Tibial nerve (tissue), 4 donors: ENCODE measurements around the gene CSE1L. TPM values are rescaled to one million over a fixed set of nuclear protein-coding genes. Genes with fewer than 3 reads are reported as not detected.

Experiments used
- DNase-seq, 2 donors: peaks; one replicate each; pipeline ENCODE4 v3.0.0-alpha.2; 2019; ENCODE audit warnings: low spot score in 2 of 2
- H3K27ac ChIP-seq, 4 donors: fragments of 200-600 bp; sonication (generic) in 3 of 4; one replicate each; pipeline ENCODE4 v1.5.1; 2017 to 2019; ENCODE audit warnings: mild to moderate bottlenecking in 1 of 4
- H3K27me3 ChIP-seq, 2 donors: fragments of 200-600 bp; sonication (generic) in 1 of 2; one replicate each; pipeline versions ENCODE4 v1.5.1 to v1.6.0; 2017 to 2019
- H3K36me3 ChIP-seq, 3 donors: fragments of 200-600 bp; sonication (generic); one replicate each; pipeline ENCODE4 v1.5.1; 2018 to 2019
- H3K4me1 ChIP-seq, 4 donors: fragments of 200-600 bp; sonication (generic) in 3 of 4; one replicate each; pipeline ENCODE4 v1.5.1; 2017 to 2019
- H3K4me3 ChIP-seq, 4 donors: fragments of 200-600 bp; sonication (generic) in 3 of 4; one replicate each; pipeline ENCODE4 v1.5.1; 2017 to 2019; ENCODE audit warnings: mild to moderate bottlenecking in 1 of 4, moderate library complexity in 1 of 4
- H3K9me3 ChIP-seq, 4 donors: fragments of 200-600 bp; sonication (generic) in 3 of 4; one replicate each; pipeline ENCODE4 v1.5.1; 2017 to 2019
- EP300 ChIP-seq, 2 donors: sonication (generic); formaldehyde crosslinking; IDR thresholded peaks; one replicate each; pipeline ENCODE4 v1.6.1; 2017; ENCODE audit warnings: antibody characterized with exemption in 2 of 2, mild to moderate bottlenecking in 1 of 2
- POLR2A ChIP-seq, 2 donors: fragments of 450-650 bp; IDR thresholded peaks; one replicate each; pipeline ENCODE4 v1.6.1; 2017; ENCODE audit warnings: antibody characterized with exemption in 2 of 2, mild to moderate bottlenecking in 2 of 2, moderate library complexity in 2 of 2
- WGBS, 2 donors: methylation state at CpG; one replicate each; pipeline ENCODE4 v1.1.5; 2018; 5-methylcytosine and 5-hydroxymethylcytosine counted together
- small RNA-seq: library from RNA; depleted of rRNA; stranded (forward); fragments of <200 nt; gene quantifications from one replicate; pipeline ENCODE3, GENCODE V24; 2016
- total RNA-seq, 4 donors: library from RNA; depleted of rRNA; stranded (reverse); fragments of >200 nt; gene quantifications; one replicate each; pipeline ENCODE4 v1.1.0, GENCODE V29; 2016
- TF ChIP-seq, protein P1 (sequence below), 5 experiments: fragments of 200-600 bp in 3 of 5; fragments of 450-650 bp in 2 of 5; sonication (generic) in 3 of 5; IDR thresholded peaks; one replicate each; pipeline ENCODE4 v1.5.1; 2016 to 2019; ENCODE audit warnings: antibody characterized with exemption in 5 of 5, mild to moderate bottlenecking in 3 of 5, moderate library complexity in 2 of 5

CSE1L gene
- total RNA-seq, 4 donors from 2014 or later: 23.9 to 42.0 (median 38.5) TPM

DNA sequence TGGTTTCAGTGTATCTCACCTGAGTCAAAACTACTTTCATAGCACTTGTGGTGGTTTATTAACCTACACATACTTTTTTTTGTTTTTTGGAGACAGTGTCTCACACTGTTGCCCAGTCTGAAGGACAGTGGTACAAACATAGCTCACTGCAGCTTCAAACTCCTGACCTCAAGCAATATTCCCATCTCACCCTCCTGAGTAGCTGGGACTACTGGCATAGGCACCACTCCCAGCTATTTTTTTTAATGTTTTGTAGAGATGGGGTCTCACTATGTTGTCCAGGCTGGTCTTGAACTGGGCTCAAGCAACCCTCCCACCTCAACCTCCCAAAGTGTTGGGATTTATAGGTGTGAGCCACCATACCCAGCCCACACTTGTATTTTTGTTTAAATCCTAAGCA lies 92.3 kb downstream of the CSE1L start:
- no peak overlapping the region for H3K27ac ChIP-seq
- TF ChIP-seq, protein P1, sequence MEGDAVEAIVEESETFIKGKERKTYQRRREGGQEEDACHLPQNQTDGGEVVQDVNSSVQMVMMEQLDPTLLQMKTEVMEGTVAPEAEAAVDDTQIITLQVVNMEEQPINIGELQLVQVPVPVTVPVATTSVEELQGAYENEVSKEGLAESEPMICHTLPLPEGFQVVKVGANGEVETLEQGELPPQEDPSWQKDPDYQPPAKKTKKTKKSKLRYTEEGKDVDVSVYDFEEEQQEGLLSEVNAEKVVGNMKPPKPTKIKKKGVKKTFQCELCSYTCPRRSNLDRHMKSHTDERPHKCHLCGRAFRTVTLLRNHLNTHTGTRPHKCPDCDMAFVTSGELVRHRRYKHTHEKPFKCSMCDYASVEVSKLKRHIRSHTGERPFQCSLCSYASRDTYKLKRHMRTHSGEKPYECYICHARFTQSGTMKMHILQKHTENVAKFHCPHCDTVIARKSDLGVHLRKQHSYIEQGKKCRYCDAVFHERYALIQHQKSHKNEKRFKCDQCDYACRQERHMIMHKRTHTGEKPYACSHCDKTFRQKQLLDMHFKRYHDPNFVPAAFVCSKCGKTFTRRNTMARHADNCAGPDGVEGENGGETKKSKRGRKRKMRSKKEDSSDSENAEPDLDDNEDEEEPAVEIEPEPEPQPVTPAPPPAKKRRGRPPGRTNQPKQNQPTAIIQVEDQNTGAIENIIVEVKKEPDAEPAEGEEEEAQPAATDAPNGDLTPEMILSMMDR (IDR thresholded peaks at IDR 0.05): no peak
- TF ChIP-seq EP300 (IDR thresholded peaks at IDR 0.05): no peak
- no peak for TF ChIP-seq POLR2A (IDR thresholded peaks at IDR 0.05)
- no peaks in the 10 kb centered on the region for H3K9me3 ChIP-seq
- DNase-seq: no peak
- peaks cover 0 to 11% (median 0%) of the 10 kb centered on the region in 4 donors for H3K4me1 ChIP-seq
- peaks cover 0 to 51% (median 0%) of the 10 kb centered on the region in 3 donors for H3K36me3 ChIP-seq
- no peaks in the 10 kb centered on the region for H3K27me3 ChIP-seq
- no peak overlapping the region for H3K4me3 ChIP-seq

DNA sequence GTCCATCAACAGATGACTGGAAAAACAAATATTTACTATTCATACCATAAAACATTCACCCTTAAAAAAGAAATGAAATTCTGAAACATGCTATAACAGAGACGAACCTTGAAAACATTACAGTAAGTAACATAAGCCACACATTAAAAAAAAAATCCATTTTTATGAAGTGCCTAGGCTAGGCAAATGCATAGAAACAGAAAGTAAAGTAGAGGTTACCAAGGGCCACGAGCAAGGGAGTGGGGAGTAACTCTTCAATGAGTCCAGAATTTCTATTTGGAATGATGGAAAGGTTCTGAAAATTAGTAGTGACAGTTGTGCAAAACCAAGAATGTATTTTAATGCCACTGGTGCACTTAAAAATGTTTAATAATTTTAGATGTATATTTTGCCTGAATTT lies 94.3 kb downstream of the CSE1L start:
- Histone ChIP-seq H3K4me3 (no peak overlapping the region), H3K27me3 (no peaks in the 10 kb centered on the region), H3K9me3 (no peaks in the 10 kb centered on the region), H3K36me3 (peaks cover 0 to 33% (median 0%) of the 10 kb centered on the region in 3 donors), H3K4me1 (peaks cover 0 to 7% (median 0%) of the 10 kb centered on the region in 4 donors), H3K27ac (no peak overlapping the region)
- WGBS, 2 donors: 57 to 59% methylated on average over 2 of the region's 2 CpGs
- TF ChIP-seq POLR2A (IDR thresholded peaks at IDR 0.05) (no peak), EP300 (IDR thresholded peaks at IDR 0.05) (no peak)
- TF ChIP-seq, protein P1 (IDR thresholded peaks at IDR 0.05): no peak
- DNase-seq: no peak

- Histone ChIP-seq H3K27me3 (no peaks in the 10 kb centered on the region), H3K9me3 (no peaks in the 10 kb centered on the region), H3K36me3 (peaks cover 0 to 32% (median 0%) of the 10 kb centered on the region in 3 donors), H3K4me1 (peaks cover 0 to 7% (median 0%) of the 10 kb centered on the region in 4 donors), H3K27ac (no peak overlapping the region), H3K4me3 (no peak overlapping the region)
- 69 to 71% methylated on average over 2 of the region's 2 CpGs for WGBS, 2 donors
- DNase-seq: no peak
- TF ChIP-seq EP300 (IDR thresholded peaks at IDR 0.05) (no peak), POLR2A (IDR thresholded peaks at IDR 0.05) (no peak)
- TF ChIP-seq, protein P1 (IDR thresholded peaks at IDR 0.05): no peak
Measured at GRCh38 chr20:49140834-49141233, 94.7 kb downstream of the CSE1L start.

Small RNA genes within 50 kb of the gene (small RNA-seq; reads per million reads assigned to genes)
- gene SNAP23P1: not detected

Other genes with a start within 250 kb of the CSE1L start
- gene PREX1, start 218.3 kb upstream of the CSE1L start, total RNA-seq: 10 to 100 TPM; 30.1 to 50.7 (median 32.5) TPM
- gene ARFGEF2, start 124.6 kb upstream of the CSE1L start, total RNA-seq: 10 to 100 TPM; 27.6 to 33.5 (median 30.1) TPM
- gene STAU1, start 142.0 kb downstream of the CSE1L start, total RNA-seq: 10 to 100 TPM; 64.2 to 79.8 (median 70.9) TPM
- 10 to 100 TPM; 24.5 to 33.4 (median 28.3) TPM for gene DDX27, start 173.1 kb downstream of the CSE1L start, total RNA-seq
- 10 to 100 TPM; 35.0 to 45.2 (median 39.1) TPM for gene ZNFX1, start 231.7 kb downstream of the CSE1L start, total RNA-seq